DMS 273 (cell line): ENCODE results near the gene CDC42EP3.

Source experiments
- DNase-seq: peaks from one replicate; lab custom pipeline; 2025; ENCODE audit not compliant: unreplicated experiment; lab: John Stamatoyannopoulos, UW

The CDC42EP3 gene

GRCh38 chr2:37637190-37637860 lies 34.1 kb downstream of the CDC42EP3 start:
- DNase-seq, result peak; percentile 16

GRCh38 chr2:37636381-37637066 lies 34.9 kb downstream of the CDC42EP3 start:
- no peak for DNase-seq

GRCh38 chr2:37635504-37636380 lies 35.7 kb downstream of the CDC42EP3 start:
- DNase-seq, result no peak

- DNase-seq, result no peak
Measured at GRCh38 chr2:37634914-37635503, 36.4 kb downstream of the CDC42EP3 start.

DNA sequence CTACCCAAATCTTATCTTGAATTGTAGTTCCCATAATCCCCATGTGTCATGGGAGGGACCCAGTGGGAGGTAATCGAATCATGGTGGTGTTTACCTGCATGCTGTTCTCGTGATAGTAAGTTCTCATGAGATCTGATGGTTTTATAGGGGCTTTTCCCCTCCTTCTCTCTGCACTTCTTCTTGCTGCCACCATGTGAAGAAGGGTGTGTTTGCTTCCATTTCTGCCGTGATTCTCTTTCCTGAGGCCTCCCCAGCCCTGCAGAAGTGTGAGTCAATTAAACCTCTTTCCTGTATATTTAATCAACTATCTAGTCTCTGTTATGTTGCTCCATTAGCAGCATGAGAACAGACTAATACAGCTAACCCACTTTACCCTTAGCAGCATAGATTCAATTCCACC lies 37.6 kb downstream of the CDC42EP3 start:
- no peak for DNase-seq

- no peak for DNase-seq
Measured at GRCh38 chr2:37633234-37633633, 38.2 kb downstream of the CDC42EP3 start.

DNA sequence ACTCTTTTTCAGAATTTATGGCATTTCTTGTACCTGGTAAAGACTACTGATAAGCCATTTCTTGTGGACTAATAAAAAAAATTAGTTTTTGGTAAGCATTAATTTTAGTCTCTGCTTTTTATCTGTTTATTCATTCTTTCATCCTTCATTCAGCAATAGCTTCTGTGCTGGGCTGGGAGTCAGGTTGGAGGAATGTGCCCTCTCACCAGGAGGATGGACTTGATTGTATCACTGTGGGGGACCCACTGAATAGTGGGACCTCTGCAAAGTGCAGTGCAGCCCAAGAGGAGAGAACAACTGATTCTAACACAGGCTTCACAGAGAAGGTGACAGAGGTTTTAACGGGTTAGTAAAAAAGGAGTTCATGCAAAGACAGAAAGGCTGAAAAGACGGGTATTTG lies 39.1 kb downstream of the CDC42EP3 start:
- no peak for DNase-seq

- no peak for DNase-seq
Measured at GRCh38 chr2:37631698-37632097, 39.7 kb downstream of the CDC42EP3 start.

GRCh38 chr2:37631292-37631691 lies 40.1 kb downstream of the CDC42EP3 start:
- DNase-seq, result peak; percentile 30

GRCh38 chr2:37630776-37631175 lies 40.7 kb downstream of the CDC42EP3 start:
- DNase-seq, result no peak

DNA sequence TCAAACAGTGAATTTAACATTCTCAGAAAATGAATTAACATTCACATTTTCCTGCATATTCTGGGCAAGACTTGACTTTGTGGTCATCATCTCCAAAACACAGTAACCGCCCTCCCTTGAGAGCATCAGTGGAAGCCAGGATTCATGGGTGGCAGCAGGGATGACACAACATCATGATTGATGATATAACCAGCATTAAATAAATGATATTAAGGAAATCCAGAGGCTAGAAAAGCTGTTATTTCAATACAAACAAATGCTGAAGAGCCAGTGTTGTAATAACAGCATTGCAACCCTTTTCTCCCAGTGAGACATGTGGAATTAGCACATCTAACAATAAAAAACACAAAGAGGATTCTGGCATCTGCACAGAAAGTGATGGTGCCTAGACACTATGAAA lies 41.1 kb downstream of the CDC42EP3 start:
- DNase-seq, result no peak

GRCh38 chr2:37629529-37629928 lies 41.9 kb downstream of the CDC42EP3 start:
- DNase-seq, result no peak

- DNase-seq, result no peak
Measured at GRCh38 chr2:37627710-37628109, 43.7 kb downstream of the CDC42EP3 start.

GRCh38 chr2:37625796-37626571 lies 45.5 kb downstream of the CDC42EP3 start:
- peak; percentile 30 for DNase-seq

GRCh38 chr2:37625156-37625555 lies 46.3 kb downstream of the CDC42EP3 start:
- no peak for DNase-seq

GRCh38 chr2:37623971-37624900 lies 47.2 kb downstream of the CDC42EP3 start:
- no peak for DNase-seq

GRCh38 chr2:37623406-37623805 lies 48.0 kb downstream of the CDC42EP3 start:
- DNase-seq, result no peak

DNA sequence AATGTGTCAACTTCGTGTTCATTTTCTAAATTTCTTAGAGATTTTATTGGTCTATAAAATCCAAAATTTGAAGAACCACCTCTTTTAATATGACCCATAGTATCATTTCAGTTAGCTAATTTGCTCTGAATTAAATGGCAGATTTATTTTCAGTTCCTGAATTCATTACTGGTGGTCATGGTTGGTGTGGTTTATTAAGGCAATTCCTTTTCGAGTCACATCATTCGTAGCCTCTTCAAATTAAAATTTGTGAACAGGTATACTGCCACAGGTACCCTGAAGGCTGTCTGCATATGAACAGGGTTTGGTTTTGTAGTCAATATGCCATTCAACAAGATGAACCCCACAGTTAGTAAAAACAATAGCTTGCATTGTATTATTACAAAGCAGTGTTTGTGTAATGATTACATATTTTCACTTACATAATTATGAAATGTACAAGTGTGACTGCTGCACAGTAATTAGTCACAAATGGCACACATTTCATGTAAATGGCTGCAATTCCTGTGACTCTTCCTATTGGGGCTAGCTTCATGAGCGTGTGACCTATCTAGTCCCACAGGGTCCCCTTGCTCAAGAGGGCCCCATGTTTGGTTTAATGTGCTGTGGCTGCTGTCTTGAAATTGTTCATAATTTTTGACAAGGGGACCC lies 48.9 kb downstream of the CDC42EP3 start:
- DNase-seq, result no peak

GRCh38 chr2:37621199-37621598 lies 50.2 kb downstream of the CDC42EP3 start:
- DNase-seq, result no peak
